Smooth muscle cell (in vitro differentiated cells): ENCODE results near the gene TEKT1. TPM values are rescaled to one million over a fixed set of nuclear protein-coding genes. Genes with fewer than 3 reads are reported as not detected.

Source experiments
- DNase-seq: peaks from one replicate; lab custom pipeline; 2025; ENCODE audit not compliant: unreplicated experiment; lab: John Stamatoyannopoulos, UW
- H2AFZ ChIP-seq: fragments of 200-600 bp; sonication (generic); 2 replicates; pipeline ENCODE4 v1.6.0; 2016; ENCODE audit warnings: antibody characterized with exemption, low read depth, mild to moderate bottlenecking
- H3F3A ChIP-seq: fragments of 200-600 bp; sonication (generic); 2 replicates; pipeline ENCODE4 v1.6.0; 2017; ENCODE audit warnings: antibody characterized with exemption, low read depth
- H3K27ac ChIP-seq: fragments of 200-600 bp; sonication (generic); 2 replicates; pipeline ENCODE4 v1.5.1; 2016; ENCODE audit warnings: low read depth, mild to moderate bottlenecking
- H3K27me3 ChIP-seq: fragments of 200-600 bp; sonication (generic); 2 replicates; pipeline ENCODE4 v1.6.1; 2016; ENCODE audit warnings: low read depth, mild to moderate bottlenecking
- H3K36me3 ChIP-seq: fragments of 200-600 bp; sonication (generic); 2 replicates; pipeline ENCODE4 v1.5.1; 2016; ENCODE audit warnings: low read depth
- H3K4me1 ChIP-seq: fragments of 200-600 bp; sonication (generic); 2 replicates; pipeline ENCODE4 v1.5.1; 2016; ENCODE audit warnings: low read depth
- H3K4me2 ChIP-seq: fragments of 200-600 bp; sonication (generic); 2 replicates; pipeline ENCODE4 v1.6.0; 2016; ENCODE audit warnings: mild to moderate bottlenecking
- H3K4me3 ChIP-seq: fragments of 200-600 bp; sonication (generic); 2 replicates; pipeline ENCODE4 v1.5.1; 2016; ENCODE audit warnings: mild to moderate bottlenecking
- H3K79me2 ChIP-seq: fragments of 200-600 bp; sonication (generic); 2 replicates; pipeline ENCODE4 v1.6.0; 2016; ENCODE audit warnings: low read depth, mild to moderate bottlenecking
- H3K9ac ChIP-seq: fragments of 200-600 bp; sonication (generic); 2 replicates; pipeline ENCODE4 v1.6.0; 2016; ENCODE audit warnings: low read depth
- H3K9me3 ChIP-seq: fragments of 200-600 bp; sonication (generic); replicated peaks from 2 replicates; pipeline ENCODE4 v1.5.1; 2016; ENCODE audit warnings: low read depth
- H4K20me1 ChIP-seq: fragments of 200-600 bp; sonication (generic); 2 replicates; pipeline ENCODE4 v1.6.0; 2016; ENCODE audit warnings: low read depth
- CTCF ChIP-seq: fragments of 200-600 bp; sonication (generic); IDR thresholded peaks from 2 replicates; pipeline ENCODE4 v1.5.1; 2017; ENCODE audit warnings: borderline replicate concordance, mild to moderate bottlenecking, antibody characterized with exemption; ENCODE audit not compliant: insufficient read depth, poor library complexity, severe bottlenecking
- WGBS: methylation state at CpG from one replicate; pipeline ENCODE4 v1.1.7; 2016; ENCODE audit warnings: low lambda C conversion rate; 5-methylcytosine and 5-hydroxymethylcytosine counted together
- polyA plus RNA-seq: library from polyadenylated mRNA; unstranded; fragments of >200 nt; fragmentation: Nextera tagmentation; extraction: Ambion mirVana; gene quantifications from 2 replicates; pipeline ENCODE4 v1.2.1, GENCODE V29; 2016
- total RNA-seq: library from RNA; depleted of rRNA; stranded (reverse); fragments of >200 nt; gene quantifications from 2 replicates; pipeline ENCODE4 v1.2.3, GENCODE V29; 2014

Gene TEKT1
- total and polyA plus RNA-seq, 2 experiments from 2014 or later: not detected

DNA sequence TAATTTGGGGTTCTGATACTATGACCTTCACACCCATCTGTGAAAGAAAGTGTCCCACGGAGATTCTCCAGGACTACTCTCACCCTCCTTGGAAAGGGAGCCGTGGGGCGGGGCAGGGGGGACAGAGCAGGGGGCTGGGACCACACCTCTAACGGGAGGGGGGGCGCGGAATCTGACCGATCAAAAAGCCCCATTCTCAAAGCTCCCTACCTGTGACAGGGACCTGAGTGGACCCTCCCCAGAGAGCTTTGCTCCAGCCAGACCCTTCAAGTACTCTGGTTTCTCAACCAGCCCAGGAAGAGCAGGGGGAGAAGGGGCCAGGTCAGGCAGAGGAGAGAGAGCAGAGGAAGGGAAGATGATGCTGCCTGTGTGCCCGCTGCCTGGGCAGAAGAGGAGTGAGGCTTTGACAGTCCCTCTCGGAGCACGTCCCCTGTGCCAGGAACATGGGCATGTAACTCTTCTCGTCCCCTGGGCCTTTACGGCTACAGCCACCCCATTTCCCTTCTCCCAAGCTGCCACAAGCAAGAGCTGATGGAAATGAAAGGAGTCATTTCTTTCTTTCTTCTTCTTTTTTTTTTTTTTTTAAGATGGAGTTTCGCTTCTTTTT lies 75.0 kb downstream of the TEKT1 start:
- peak overlapping the region; percentile 50 for H3K4me2 ChIP-seq
- H3K27ac ChIP-seq: no peak overlapping the region
- H3K27me3 ChIP-seq: no peaks in the 10 kb centered on the region
- no peaks in the 10 kb centered on the region for H3K79me2 ChIP-seq
- no peaks in the 10 kb centered on the region for H3K36me3 ChIP-seq
- H3K9me3 ChIP-seq: no peaks in the 10 kb centered on the region
- WGBS: 85% methylated on average over 12 of the region's 13 CpGs
- TF ChIP-seq CTCF: no peak
- no peak overlapping the region for H3K4me3 ChIP-seq
- peaks cover 16% of the 10 kb centered on the region for H3F3A ChIP-seq
- H3K9ac ChIP-seq: no peak overlapping the region
- H2AFZ ChIP-seq: peak overlapping the region; percentile 80
- no peak for DNase-seq
- H3K4me1 ChIP-seq: peaks cover 29% of the 10 kb centered on the region
- no peaks in the 10 kb centered on the region for H4K20me1 ChIP-seq

GRCh38 chr17:6755731-6756184 lies 75.8 kb downstream of the TEKT1 start, which contains the start of gene XAF1:
Gene XAF1, plus strand, starts transcription at chr17:6756046. Its CDS starts 33 bp downstream, at chr17:6756079.
- DNase-seq: no peak
- Histone ChIP-seq H3K4me1 (peaks cover 29% of the 10 kb centered on the region), H3K79me2 (no peaks in the 10 kb centered on the region), H4K20me1 (no peaks in the 10 kb centered on the region), H3K4me3 (peak within 1 kb of the TSS; percentile 17), H3K4me2 (peak within 1 kb of the TSS; percentile 50), H2AFZ (peak within 1 kb of the TSS; percentile 80), H3K9ac (no peak within 1 kb of the TSS), H3K27ac (peak within 1 kb of the TSS; percentile 100), H3K27me3 (no peaks in the 10 kb centered on the region), H3K9me3 (no peaks in the 10 kb centered on the region), H3F3A (peaks cover 16% of the 10 kb centered on the region), H3K36me3 (no peaks in the 10 kb centered on the region)
- 69% methylated on average over 14 of the region's 14 CpGs for WGBS
- no peak for TF ChIP-seq CTCF

- H4K20me1 ChIP-seq: no peaks in the 10 kb centered on the region
- H3K4me1 ChIP-seq: peaks cover 29% of the 10 kb centered on the region
- H3F3A ChIP-seq: peaks cover 16% of the 10 kb centered on the region
- 40% methylated on average over 5 of the region's 5 CpGs for WGBS
- no peaks in the 10 kb centered on the region for H3K9me3 ChIP-seq
- no peaks in the 10 kb centered on the region for H3K27me3 ChIP-seq
- H3K9ac ChIP-seq: no peak overlapping the region
- peak overlapping the region; percentile 80 for H2AFZ ChIP-seq
- TF ChIP-seq CTCF: no peak
- H3K79me2 ChIP-seq: no peaks in the 10 kb centered on the region
- H3K4me2 ChIP-seq: peak overlapping the region; percentile 50
- H3K27ac ChIP-seq: peak overlapping the region; percentile 100
- H3K4me3 ChIP-seq: peak overlapping the region; percentile 17
- H3K36me3 ChIP-seq: no peaks in the 10 kb centered on the region
- DNase-seq: no peak
Observed at GRCh38 chr17:6755281-6755680, 76.2 kb downstream of the TEKT1 start.

DNA sequence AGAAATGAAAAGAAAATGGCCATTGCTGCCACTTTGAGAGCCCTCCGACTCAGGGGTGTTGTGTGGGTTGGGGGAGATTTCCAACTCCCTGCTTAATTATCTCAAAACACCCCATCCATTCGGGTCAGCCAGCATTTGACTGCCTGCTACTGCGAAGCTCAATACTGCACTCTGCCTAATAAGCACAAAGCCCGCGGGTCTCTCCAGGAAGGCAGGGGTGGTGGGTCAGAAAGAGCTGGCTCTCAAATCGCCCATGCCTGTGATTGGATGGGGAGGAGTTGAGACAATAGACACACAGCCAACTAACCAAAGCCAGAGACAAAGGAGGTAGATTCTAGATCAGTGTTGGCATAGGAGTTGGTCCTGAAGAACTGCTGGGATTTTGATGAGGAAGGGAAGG lies 78.0 kb downstream of the TEKT1 start:
- 84% methylated on average over 6 of the region's 6 CpGs for WGBS
- peak overlapping the region; percentile 97 for H3K9ac ChIP-seq

More for the DNA sequence above, 78.0 kb downstream of the TEKT1 start:
- H3F3A ChIP-seq: peaks cover 16% of the 10 kb centered on the region
- H4K20me1 ChIP-seq: no peaks in the 10 kb centered on the region
- H3K4me1 ChIP-seq: peaks cover 29% of the 10 kb centered on the region
- H3K27ac ChIP-seq: peak overlapping the region; percentile 100
- H3K27me3 ChIP-seq: no peaks in the 10 kb centered on the region
- no peaks in the 10 kb centered on the region for H3K79me2 ChIP-seq
- no peak for TF ChIP-seq CTCF
- no peaks in the 10 kb centered on the region for H3K36me3 ChIP-seq
- no peaks in the 10 kb centered on the region for H3K9me3 ChIP-seq
- DNase-seq: no peak
- H3K4me2 ChIP-seq: peak overlapping the region; percentile 76
- H3K4me3 ChIP-seq: no peak overlapping the region
- H2AFZ ChIP-seq: peak overlapping the region; percentile 12
